ENCODE measurements around the gene FARS2.
A peak's percentile ranks its signal among the peaks of the same experiment; 100 is the strongest.

The FARS2 gene

DNA sequence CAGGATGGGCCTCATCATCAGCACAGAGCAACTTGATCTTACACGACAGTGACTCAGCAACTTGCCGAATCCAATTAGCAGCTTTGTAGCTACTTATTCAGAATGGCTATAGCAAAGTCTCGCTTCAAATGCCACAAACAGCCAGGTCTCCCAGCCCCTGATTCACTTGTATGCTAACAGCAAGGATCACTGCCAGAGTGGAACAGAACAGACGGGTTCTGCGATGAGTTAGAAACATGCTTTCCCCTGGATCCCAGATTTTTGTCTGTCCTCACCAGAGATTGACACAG lies 491.0 kb downstream of the FARS2 start:
- peak in 10 of 51 donors; percentile 5 to 66 (median 18) for DNase-seq

DNA sequence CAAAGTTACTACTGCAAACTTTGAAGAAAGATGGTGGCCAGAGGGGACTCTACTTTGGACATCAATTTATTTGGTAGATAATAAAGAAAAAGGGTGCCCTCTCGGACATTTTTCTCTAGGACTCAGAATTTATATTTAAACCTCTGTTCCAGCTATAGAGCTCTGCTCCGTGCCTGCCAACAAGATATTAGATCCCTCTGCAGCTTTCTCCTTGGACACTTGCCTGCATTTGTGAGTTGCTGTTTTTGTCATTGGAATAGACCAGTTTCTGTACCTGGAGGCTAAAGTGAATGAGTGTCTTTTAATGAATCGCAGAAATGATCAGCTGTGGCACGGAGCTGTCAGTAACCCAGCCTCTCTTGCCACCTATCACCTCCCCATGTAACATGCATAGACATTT lies 491.9 kb downstream of the FARS2 start:
- DNase-seq, result no peak

DNA sequence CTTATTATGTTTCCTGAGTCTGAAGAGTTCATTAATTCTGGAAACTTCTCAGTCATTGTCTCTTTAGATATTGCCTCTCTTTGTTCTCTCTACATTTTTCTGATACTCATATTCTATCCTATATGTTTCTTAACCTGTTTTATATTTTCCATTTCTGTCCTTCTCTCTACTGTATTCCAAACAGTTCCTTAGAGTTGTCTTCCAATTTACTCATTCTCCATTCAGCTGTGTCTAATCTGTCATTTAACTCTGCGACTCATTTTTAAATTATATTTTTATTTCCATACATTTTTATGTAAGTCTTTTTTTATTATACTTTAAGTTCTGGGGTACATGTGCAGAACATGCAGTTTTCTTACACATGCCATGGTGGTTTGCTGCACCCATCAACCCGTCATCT lies 493.6 kb downstream of the FARS2 start:
- no peak for DNase-seq

DNA sequence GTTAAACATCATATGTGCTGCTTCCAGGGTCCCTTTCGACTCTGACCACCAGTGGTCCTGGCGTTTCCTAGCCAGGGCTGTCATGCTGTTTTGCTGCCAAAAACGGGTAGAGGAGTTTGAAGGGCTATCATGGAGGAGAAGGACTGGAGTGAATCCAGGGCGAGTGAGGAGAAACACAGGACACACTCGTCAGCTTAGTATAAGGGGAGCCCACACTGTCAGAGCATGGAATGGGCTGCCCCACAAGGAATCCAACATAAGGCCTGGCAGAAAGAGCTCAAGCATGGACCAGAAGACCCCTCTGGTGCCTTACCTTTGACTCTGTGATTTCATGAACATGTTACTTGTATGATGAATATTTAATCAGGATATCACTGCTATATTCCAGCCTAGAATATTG lies 498.3 kb downstream of the FARS2 start:
- no peak for DNase-seq

DNA sequence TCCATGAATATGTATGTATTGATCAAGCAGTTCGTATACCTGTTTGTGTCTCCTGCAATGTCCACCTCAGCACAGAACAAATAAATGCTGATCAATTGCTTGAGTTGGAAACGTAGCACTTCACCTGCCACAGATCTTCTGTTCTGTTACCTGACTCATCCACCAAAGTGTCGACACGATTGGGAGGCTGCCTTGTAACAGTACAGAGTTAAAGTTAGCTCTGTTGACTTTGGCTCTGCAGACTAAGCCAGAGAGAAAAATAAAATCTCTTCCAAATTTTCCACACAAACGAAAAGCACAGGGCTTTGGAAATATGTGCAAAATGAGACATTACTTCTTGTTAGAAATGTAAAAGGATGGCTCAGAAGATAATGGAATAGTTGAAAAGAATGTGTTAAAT lies 500.1 kb downstream of the FARS2 start:
- DNase-seq, result no peak

DNA sequence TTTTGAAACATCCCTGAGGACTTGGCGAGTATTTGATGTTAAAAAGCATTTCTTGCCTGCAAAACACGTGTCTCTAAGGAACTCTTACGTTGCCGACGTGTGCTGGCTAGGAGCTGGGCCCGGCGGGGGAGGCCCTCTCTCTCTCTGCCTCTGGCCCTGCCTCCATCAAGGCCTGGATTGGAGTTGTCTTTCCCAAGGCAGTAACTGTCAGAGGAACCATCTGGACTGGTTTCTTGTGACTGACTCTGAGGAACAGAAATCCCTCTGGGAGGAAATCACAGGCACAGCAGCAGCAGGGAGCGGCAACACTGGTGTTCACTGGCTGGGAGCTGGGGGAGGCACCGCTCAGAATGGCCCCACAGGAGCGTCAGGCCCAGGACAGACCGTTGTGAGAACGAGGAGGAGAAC lies 501.3 kb downstream of the FARS2 start:
- peak in 1 of 51 donors; percentile 56 for DNase-seq

- no peak for DNase-seq
These were observed 502.1 kb downstream of the FARS2 start for GRCh38 chr6:5763407-5763806.

GRCh38 chr6:5763871-5764270 lies 502.6 kb downstream of the FARS2 start:
- no peak for DNase-seq

DNA sequence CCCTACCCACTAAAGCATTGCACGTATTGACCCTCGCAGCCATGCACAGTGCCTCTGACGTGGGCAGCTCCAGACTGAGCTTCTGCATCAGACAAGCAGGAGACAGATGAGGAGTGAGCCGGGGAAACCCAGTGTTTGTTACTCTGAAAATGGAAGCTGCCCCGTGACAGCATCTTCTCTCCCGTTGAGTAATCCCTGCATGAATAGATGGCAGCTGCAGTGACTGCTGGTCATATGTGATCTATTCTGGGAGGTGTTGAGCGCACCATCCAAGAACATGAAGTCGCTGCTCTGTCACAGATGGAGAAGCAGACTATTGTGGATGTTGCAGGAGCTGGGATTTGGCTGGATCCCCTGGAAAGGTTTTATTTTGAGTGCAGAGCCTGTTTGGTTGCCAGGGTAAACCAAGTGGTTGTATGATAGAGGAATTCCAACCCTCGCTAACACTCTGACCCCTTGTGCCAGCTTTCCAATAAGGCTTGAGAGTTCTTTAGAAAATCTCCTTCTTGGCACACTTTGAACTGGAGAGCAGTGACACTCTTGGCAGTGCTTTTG lies 503.2 kb downstream of the FARS2 start:
- peak in 26 of 51 donors; percentile 11 to 83 (median 42) for DNase-seq

DNA sequence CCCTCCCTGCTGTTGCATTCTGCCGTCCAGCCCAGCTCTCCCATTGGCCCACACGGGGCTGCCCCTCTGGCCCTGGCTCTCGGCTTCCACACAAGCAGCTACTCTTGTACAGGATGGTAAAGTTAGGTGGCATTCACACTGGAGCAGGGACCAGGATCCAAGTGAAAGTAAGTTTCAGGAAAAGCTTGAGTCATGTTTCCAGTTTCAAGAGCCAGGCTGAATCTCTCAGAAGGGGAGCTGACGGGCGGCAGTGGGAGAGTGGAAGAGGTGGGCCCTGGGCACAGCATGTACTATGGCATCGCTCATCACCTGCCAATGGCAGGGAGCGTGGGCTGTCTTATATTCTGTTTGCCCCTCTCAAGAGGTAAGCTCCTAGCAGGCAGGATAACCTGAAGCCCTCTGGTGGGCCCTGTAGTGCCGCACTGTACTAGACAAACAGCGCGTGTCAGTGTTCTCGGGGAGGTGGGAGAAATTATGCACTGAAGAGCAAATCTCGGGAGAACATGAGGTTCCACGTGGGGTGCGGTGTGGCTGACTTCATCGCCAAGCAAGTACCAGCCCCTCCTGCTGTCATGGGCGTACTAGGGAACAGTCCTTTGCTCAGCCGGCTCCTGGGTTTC lies 503.9 kb downstream of the FARS2 start:
- DNase-seq, result peak in 13 of 51 donors; percentile 11 to 85 (median 28)

DNA sequence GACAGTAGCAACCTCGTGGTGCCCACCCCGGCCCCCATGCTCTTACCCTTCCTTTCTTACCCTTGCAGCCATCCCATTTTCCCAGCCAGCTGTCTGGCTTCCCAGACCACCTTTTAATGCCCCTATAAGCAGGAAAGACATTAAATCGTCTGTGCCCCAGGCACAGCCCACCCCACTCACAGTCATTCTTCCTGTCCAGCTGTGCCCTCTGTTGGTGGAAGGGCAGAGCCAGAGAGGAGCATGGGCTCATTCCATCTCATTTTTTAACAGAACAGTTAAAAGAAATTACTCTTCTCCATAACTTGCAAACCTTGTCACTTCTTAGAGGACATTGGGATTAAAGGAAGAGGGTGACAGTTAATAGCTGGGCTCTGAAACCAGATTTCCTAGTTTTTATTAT lies 504.9 kb downstream of the FARS2 start:
- DNase-seq, result no peak

DNA sequence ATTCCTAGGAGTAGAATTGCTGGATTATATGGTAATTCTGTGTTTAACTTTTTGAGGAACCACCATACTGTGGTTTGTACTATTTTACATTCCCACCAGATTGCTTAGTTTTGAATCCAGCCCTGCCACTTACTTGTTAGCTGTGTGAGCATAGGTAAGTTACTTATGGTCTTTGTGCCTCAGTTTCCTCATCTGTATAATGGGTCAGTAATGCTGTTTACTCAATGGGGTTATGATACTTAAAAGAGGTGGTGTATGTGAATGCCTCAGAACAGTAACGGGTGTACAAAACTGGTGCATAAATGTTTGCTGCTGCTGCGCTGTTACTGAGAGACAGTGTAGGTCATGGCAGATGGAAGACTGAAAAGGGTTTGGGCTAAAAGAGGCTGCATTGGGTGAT lies 506.2 kb downstream of the FARS2 start:
- DNase-seq, result no peak

- no peak for DNase-seq
These were observed 509.9 kb downstream of the FARS2 start for GRCh38 chr6:5771211-5771610.

DNA sequence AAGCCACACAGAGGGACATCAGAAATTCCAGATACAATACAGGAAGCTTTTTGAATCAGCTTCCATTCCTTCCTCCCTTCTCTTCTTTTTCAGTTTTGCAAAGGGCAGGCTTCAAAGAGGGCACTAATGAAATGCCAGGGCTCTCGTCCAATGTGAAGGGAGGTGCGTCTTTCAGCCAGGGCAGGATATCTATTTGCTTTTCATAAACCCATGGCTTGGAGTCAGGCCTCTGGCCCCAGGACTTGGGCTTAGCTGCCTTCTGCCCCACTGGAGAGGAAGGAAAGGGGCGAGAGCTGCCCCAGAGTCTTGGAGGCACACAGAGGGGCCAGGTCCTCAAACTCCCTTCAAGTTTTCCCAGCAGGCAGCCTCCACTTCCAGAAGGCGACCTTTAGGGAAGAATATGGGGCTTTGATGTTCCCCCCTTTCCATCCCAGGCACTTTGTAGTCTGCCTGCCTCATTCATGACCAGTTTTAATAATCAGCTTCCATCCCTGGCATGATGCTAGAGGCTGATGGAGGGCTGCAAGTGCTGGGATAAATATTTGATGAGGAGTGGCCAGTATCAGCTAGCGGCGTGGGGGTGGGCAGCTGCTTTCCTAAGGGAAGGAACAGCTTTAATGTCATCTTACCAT lies 510.6 kb downstream of the FARS2 start:
- DNase-seq, result no peak

- DNase-seq, result no peak
These were observed 511.3 kb downstream of the FARS2 start for GRCh38 chr6:5772408-5773120.

- DNase-seq, result no peak
These were observed 514.8 kb downstream of the FARS2 start for GRCh38 chr6:5776104-5776503.

- DNase-seq, result no peak
These were observed 515.5 kb downstream of the FARS2 start for GRCh38 chr6:5776706-5777390.

GRCh38 chr6:5778317-5778857 lies 517.1 kb downstream of the FARS2 start:
- DNase-seq, result no peak

DNA sequence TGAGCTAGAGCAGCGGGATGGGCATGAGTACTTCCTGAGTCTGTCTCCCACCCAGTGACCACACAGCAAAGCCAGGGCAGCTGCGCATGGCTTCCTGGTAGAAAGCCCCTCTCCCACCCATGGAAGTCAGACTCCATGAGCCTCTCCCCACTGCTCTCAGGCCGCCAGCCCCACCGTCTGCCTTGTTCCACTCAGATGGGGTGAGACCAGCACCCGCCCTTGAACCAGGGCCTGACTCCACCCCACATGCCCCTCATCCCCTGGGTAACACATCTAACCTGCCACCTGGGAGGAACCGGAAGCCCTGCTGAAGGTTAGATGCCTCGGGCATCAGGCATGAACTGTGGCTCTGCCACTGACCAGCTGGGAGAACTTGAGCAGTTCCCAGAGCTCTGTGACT lies 517.6 kb downstream of the FARS2 start:
- no peak for DNase-seq

GRCh38 chr6:5781019-5781418 lies 519.7 kb downstream of the FARS2 start:
- DNase-seq, result no peak

GRCh38 chr6:5781966-5782556 lies 520.7 kb downstream of the FARS2 start:
- DNase-seq, result no peak
